Medulla oblongata (tissue), 1 donor: ENCODE results near the gene SFTPB.
A peak's percentile ranks its signal among the peaks of the same experiment; 100 is the strongest.

Experiments used
- DNase-seq: peaks from one replicate; pipeline ENCODE4 v3.0.0-alpha.2; 2015; ENCODE audit errors: extremely low spot score

Gene SFTPB

GRCh38 chr2:85702800-85703199 lies 34.8 kb upstream of the SFTPB start:
- no peak for DNase-seq

- DNase-seq = no peak
Measured at GRCh38 chr2:85702172-85702571, 34.2 kb upstream of the SFTPB start.

- DNase-seq = no peak
Measured at GRCh38 chr2:85699325-85699724, 31.3 kb upstream of the SFTPB start.

- DNase-seq = no peak
Measured at GRCh38 chr2:85698880-85699254, 30.9 kb upstream of the SFTPB start.

- DNase-seq = no peak
Measured at GRCh38 chr2:85698184-85698879, 30.3 kb upstream of the SFTPB start.

- no peak for DNase-seq
Measured at GRCh38 chr2:85697716-85698115, 29.7 kb upstream of the SFTPB start.

GRCh38 chr2:85697096-85697495 lies 29.1 kb upstream of the SFTPB start:
- DNase-seq = no peak

GRCh38 chr2:85695691-85696668 lies 28.0 kb upstream of the SFTPB start:
- DNase-seq = no peak

GRCh38 chr2:85695121-85695520 lies 27.1 kb upstream of the SFTPB start:
- no peak for DNase-seq

- DNase-seq = no peak
Measured at GRCh38 chr2:85694052-85695025, 26.3 kb upstream of the SFTPB start, which contains the start of gene GNLY. Gene GNLY, plus strand, starts transcription at chr2:85694358. Its CDS starts 61 bp downstream, at chr2:85694419.

GRCh38 chr2:85692039-85692645 lies 24.1 kb upstream of the SFTPB start:
- no peak for DNase-seq

- no peak for DNase-seq
Measured at GRCh38 chr2:85690932-85691331, 22.9 kb upstream of the SFTPB start.

GRCh38 chr2:85684806-85685205 lies 16.8 kb upstream of the SFTPB start:
- DNase-seq = no peak

- no peak for DNase-seq
Measured at GRCh38 chr2:85684380-85684779, 16.4 kb upstream of the SFTPB start.

GRCh38 chr2:85682378-85682777 lies 14.4 kb upstream of the SFTPB start:
- no peak for DNase-seq

GRCh38 chr2:85681776-85682175 lies 13.8 kb upstream of the SFTPB start:
- no peak for DNase-seq

GRCh38 chr2:85681372-85681763 lies 13.4 kb upstream of the SFTPB start:
- no peak for DNase-seq

GRCh38 chr2:85680707-85681371 lies 12.8 kb upstream of the SFTPB start:
- DNase-seq = peak; percentile 30

- DNase-seq = peak; percentile 76
Measured at GRCh38 chr2:85678794-85679672, 11.0 kb upstream of the SFTPB start.

GRCh38 chr2:85678377-85678776 lies 10.4 kb upstream of the SFTPB start:
- no peak for DNase-seq
